Body of pancreas (tissue), 4 donors: ENCODE results near the gene MTMR1. TPM values are rescaled to one million over a fixed set of nuclear protein-coding genes. Genes with fewer than 3 reads are reported as not detected.

Experiments
- ATAC-seq: fragments of 150-250 bp; one replicate; pipeline ENCODE4 v1.9.1; 2016
- DNase-seq, 4 donors: peaks; one replicate each; pipeline ENCODE4 v3.0.0-alpha.2; 2019
- H3K27ac ChIP-seq, 4 donors: fragments of 200-600 bp; sonication (generic); 1 replicate in 3 of 4; 2 replicates in 1 of 4; pipeline versions ENCODE4 v1.5.1 to v1.6.1; 2016 to 2019; ENCODE audit warnings: mild to moderate bottlenecking in 1 of 4, mixed read lengths in 1 of 4, moderate library complexity in 1 of 4
- H3K27me3 ChIP-seq, 2 donors: fragments of 200-600 bp; sonication (generic); one replicate each; pipeline ENCODE4 v1.6.0; 2016; ENCODE audit warnings: mild to moderate bottlenecking in 1 of 2
- H3K36me3 ChIP-seq, 2 donors: fragments of 200-600 bp; sonication (generic); replicated peaks in 1 of 2; 2 replicates each; pipeline ENCODE4 v1.5.1; 2016; ENCODE audit warnings: low read depth in 2 of 2; ENCODE audit not compliant: insufficient read depth in 1 of 2
- H3K4me1 ChIP-seq: fragments of 200-600 bp; sonication (generic); one replicate; pipeline ENCODE4 v1.6.0; 2016
- H3K4me3 ChIP-seq, 2 donors: fragments of 200-600 bp; sonication (generic); 1 replicate in 1 of 2; 2 replicates in 1 of 2; pipeline ENCODE4 v1.5.1; 2016 to 2019
- H3K9me3 ChIP-seq, 3 donors: fragments of 200-600 bp; sonication (generic); 1 replicate in 2 of 3; 2 replicates in 1 of 3; pipeline ENCODE4 v1.5.1; 2016
- CTCF ChIP-seq, 7 experiments: fragments of 450-650 bp in 4 of 7; fragments of 200-600 bp in 3 of 7; sonication (generic) in 3 of 7; IDR thresholded peaks; one replicate each; pipeline ENCODE4 v1.5.1; 2016 to 2019; ENCODE audit warnings: antibody characterized with exemption in 7 of 7
- POLR2A ChIP-seq, 3 donors: fragments of 450-650 bp; IDR thresholded peaks; one replicate each; pipeline ENCODE4 v1.6.1; 2016; ENCODE audit warnings: antibody characterized with exemption in 3 of 3, mild to moderate bottlenecking in 2 of 3
- WGBS, 2 donors: methylation state at CpG; one replicate each; pipeline ENCODE4 v1.1.5; 2017; 5-methylcytosine and 5-hydroxymethylcytosine counted together
- intact Hi-C: fragments of 100-400 bp; cut with DNase I; formaldehyde crosslinking; loops from one replicate; pipeline ENCODE4 v1.15.1; 2023
- total RNA-seq, 2 donors: library from RNA; depleted of rRNA; stranded (reverse); fragments of >200 nt; gene quantifications; one replicate each; pipeline ENCODE4 v1.1.0, GENCODE V29; 2016

The MTMR1 gene
- total RNA-seq, 2 donors from 2014 or later, result 7.6 to 9.1 TPM

- intact Hi-C loops, result no loop called here
- ATAC-seq, result no peak
- DNase-seq, result no peak
- TF ChIP-seq POLR2A (IDR thresholded peaks at IDR 0.05) (no peak), CTCF (IDR thresholded peaks at IDR 0.05) (no peak)
- 85 to 91% methylated on average over 5 of the region's 5 CpGs for WGBS, 2 donors
- Histone ChIP-seq H3K4me1 (no peaks in the 10 kb centered on the region), H3K36me3 (no peaks in the 10 kb centered on the region), H3K4me3 (no peak overlapping the region), H3K27ac (no peak overlapping the region), H3K27me3 (no peaks in the 10 kb centered on the region), H3K9me3 (no peaks in the 10 kb centered on the region)
These were observed 120.7 kb downstream of the MTMR1 start for GRCh38 chrX:150813922-150814321.

Other genes with a start within 250 kb of the MTMR1 start
- gene MTM1, start 124.8 kb upstream of the MTMR1 start, total RNA-seq, result 1 to 10 TPM; 5.3 to 5.4 TPM
- 10 to 100 TPM; 22.1 to 28.7 TPM for gene CD99L2, start 205.3 kb downstream of the MTMR1 start, total RNA-seq